Fibroblast of lung (primary cell): ENCODE data around the gene IQGAP2. TPM values are rescaled to one million over a fixed set of nuclear protein-coding genes. Genes with fewer than 3 reads are reported as not detected.

Source experiments
- DNase-seq, 2 donors: peaks; one replicate each; pipeline versions ENCODE4 v3.0.0 to v3.0.0-alpha.2; 2010; ENCODE audit warnings: low read depth in 2 of 2
- H2AFZ ChIP-seq: 2 replicates; pipeline ENCODE4 v1.5.1; 2012; ENCODE audit warnings: low read length, control low read depth, inconsistent platforms
- H3K27ac ChIP-seq: 2 replicates; pipeline ENCODE4 v1.5.1; 2011; ENCODE audit warnings: low read length, control low read depth; ENCODE audit not compliant: insufficient read depth
- H3K27me3 ChIP-seq: 2 replicates; pipeline ENCODE4 v1.5.1; 2011; ENCODE audit warnings: mild to moderate bottlenecking, low read length; ENCODE audit not compliant: control insufficient read depth, insufficient read depth
- H3K36me3 ChIP-seq: 2 replicates; pipeline ENCODE4 v1.5.1; 2011; ENCODE audit warnings: low read length; ENCODE audit not compliant: control insufficient read depth, insufficient read depth
- H3K4me1 ChIP-seq: 2 replicates; pipeline ENCODE4 v1.5.1; 2011; ENCODE audit warnings: low read length; ENCODE audit not compliant: control insufficient read depth, insufficient read depth; ENCODE audit errors: extremely low read depth
- H3K4me2 ChIP-seq: 2 replicates; pipeline ENCODE4 v1.5.1; 2011; ENCODE audit warnings: low read length, control low read depth; ENCODE audit not compliant: insufficient read depth; ENCODE audit errors: extremely low read depth
- H3K4me3 ChIP-seq, 4 experiments: fragments of 200-600 bp in 1 of 4; sonication (generic) in 1 of 4; replicated peaks in 1 of 4; 2 replicates each; pipeline ENCODE4 v1.5.1; 2011 to 2016; ENCODE audit warnings: low read length in 4 of 4, low read depth in 3 of 4, mild to moderate bottlenecking in 3 of 4, control low read depth in 2 of 4, inconsistent platforms in 1 of 4, mixed read lengths in 1 of 4; ENCODE audit not compliant: insufficient read depth in 1 of 4; ENCODE audit errors: control extremely low read depth in 1 of 4
- H3K79me2 ChIP-seq: 2 replicates; pipeline ENCODE4 v1.5.1; 2012; ENCODE audit warnings: mild to moderate bottlenecking, low read length, inconsistent platforms; ENCODE audit not compliant: control insufficient read depth, insufficient read depth
- H3K9ac ChIP-seq: 2 replicates; pipeline ENCODE4 v1.5.1; 2011; ENCODE audit warnings: mild to moderate bottlenecking, low read length, control low read depth; ENCODE audit not compliant: insufficient read depth
- H3K9me3 ChIP-seq: 2 replicates; pipeline ENCODE4 v1.5.1; 2012; ENCODE audit warnings: low read depth, low read length; ENCODE audit not compliant: control insufficient read depth, insufficient read depth
- H4K20me1 ChIP-seq: 2 replicates; pipeline ENCODE4 v1.5.1; 2011; ENCODE audit warnings: low read length; ENCODE audit not compliant: control insufficient read depth, insufficient read depth; ENCODE audit errors: extremely low read depth
- EZH2 ChIP-seq: IDR thresholded peaks from 2 replicates; pipeline ENCODE4 v1.5.1; 2012; ENCODE audit warnings: low read length, control low read depth, mild to moderate bottlenecking; ENCODE audit errors: missing control alignments
- polyA plus RNA-seq, 2 donors: library from polyadenylated mRNA; depleted of rRNA in 1 of 2; stranded (reverse) in 1 of 2; unstranded in 1 of 2; fragments of >200 nt; gene quantifications; 2 replicates each; pipeline ENCODE4 v1.2.1, GENCODE V29; 2011 to 2012; ENCODE audit warnings: missing spikeins in 1 of 2
- total RNA-seq: library from RNA; depleted of rRNA; stranded (reverse); fragments of >200 nt; gene quantifications from 2 replicates; pipeline ENCODE4 v1.2.1, GENCODE V29; 2014
- TF ChIP-seq, protein P1 (sequence below), 2 donors: IDR thresholded peaks in 1 of 2; conservative IDR thresholded peaks in 1 of 2; 1 replicate in 1 of 2; 2 replicates in 1 of 2; pipeline ENCODE4 v1.5.1; 2011 to 2012; ENCODE audit warnings: low read length in 2 of 2, control low read depth in 1 of 2, inconsistent platforms in 1 of 2, low read depth in 1 of 2, mild to moderate bottlenecking in 1 of 2

The IQGAP2 gene
- total and polyA plus RNA-seq, 2 donors (not counting 1 experiment from before 2014, with no cell fraction given) = 5.1 to 7.9 TPM

GRCh38 chr5:76472335-76473008, 69.4 kb downstream of the IQGAP2 start:
- no peak overlapping the region for H3K4me3 ChIP-seq
- no peaks in the 10 kb centered on the region for H3K27me3 ChIP-seq
- H3K4me1 ChIP-seq = no peaks in the 10 kb centered on the region
- H3K79me2 ChIP-seq = no peaks in the 10 kb centered on the region
- no peaks in the 10 kb centered on the region for H3K9me3 ChIP-seq
- no peak overlapping the region for H3K9ac ChIP-seq
- no peak overlapping the region for H3K27ac ChIP-seq
- H3K4me2 ChIP-seq = no peak overlapping the region
- no peaks in the 10 kb centered on the region for H4K20me1 ChIP-seq
- H3K36me3 ChIP-seq = no peaks in the 10 kb centered on the region
- no peak for TF ChIP-seq EZH2
- TF ChIP-seq, protein P1, sequence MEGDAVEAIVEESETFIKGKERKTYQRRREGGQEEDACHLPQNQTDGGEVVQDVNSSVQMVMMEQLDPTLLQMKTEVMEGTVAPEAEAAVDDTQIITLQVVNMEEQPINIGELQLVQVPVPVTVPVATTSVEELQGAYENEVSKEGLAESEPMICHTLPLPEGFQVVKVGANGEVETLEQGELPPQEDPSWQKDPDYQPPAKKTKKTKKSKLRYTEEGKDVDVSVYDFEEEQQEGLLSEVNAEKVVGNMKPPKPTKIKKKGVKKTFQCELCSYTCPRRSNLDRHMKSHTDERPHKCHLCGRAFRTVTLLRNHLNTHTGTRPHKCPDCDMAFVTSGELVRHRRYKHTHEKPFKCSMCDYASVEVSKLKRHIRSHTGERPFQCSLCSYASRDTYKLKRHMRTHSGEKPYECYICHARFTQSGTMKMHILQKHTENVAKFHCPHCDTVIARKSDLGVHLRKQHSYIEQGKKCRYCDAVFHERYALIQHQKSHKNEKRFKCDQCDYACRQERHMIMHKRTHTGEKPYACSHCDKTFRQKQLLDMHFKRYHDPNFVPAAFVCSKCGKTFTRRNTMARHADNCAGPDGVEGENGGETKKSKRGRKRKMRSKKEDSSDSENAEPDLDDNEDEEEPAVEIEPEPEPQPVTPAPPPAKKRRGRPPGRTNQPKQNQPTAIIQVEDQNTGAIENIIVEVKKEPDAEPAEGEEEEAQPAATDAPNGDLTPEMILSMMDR (conservative IDR thresholded peaks at IDR 0.05 in 1 of 2, IDR thresholded peaks at IDR 0.05 in 1 of 2; ENCODE audit: low read depth in 1 of 2, low read length in 2 of 2) = no peak
- DNase-seq = peak in 1 of 2 donors; percentile 1
- no peak overlapping the region for H2AFZ ChIP-seq

DNA sequence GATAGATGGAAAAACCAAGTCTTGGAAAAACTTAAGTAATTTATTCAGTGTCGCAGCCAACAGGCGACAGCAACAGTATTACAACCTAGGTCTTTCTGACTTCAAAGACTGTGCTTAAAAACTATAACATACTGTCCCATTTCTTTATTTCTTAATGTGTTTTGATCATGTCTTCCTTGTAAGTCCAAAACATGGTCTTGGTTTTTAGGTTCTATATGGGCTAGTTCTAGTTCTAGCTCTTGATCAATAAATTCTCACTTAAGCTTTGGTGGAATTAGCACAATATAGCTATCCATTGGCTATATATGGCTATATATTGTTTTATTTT, 69.9 kb downstream of the IQGAP2 start:
- Histone ChIP-seq H3K9me3 (no peaks in the 10 kb centered on the region), H3K27ac (no peak overlapping the region), H3K4me3 (no peak overlapping the region), H2AFZ (no peak overlapping the region), H3K79me2 (no peaks in the 10 kb centered on the region), H3K27me3 (no peaks in the 10 kb centered on the region), H3K36me3 (no peaks in the 10 kb centered on the region), H3K4me2 (no peak overlapping the region), H3K9ac (no peak overlapping the region), H3K4me1 (no peaks in the 10 kb centered on the region), H4K20me1 (no peaks in the 10 kb centered on the region)
- no peak for TF ChIP-seq EZH2
- TF ChIP-seq, protein P1 (conservative IDR thresholded peaks at IDR 0.05 in 1 of 2, IDR thresholded peaks at IDR 0.05 in 1 of 2; ENCODE audit: low read depth in 1 of 2, low read length in 2 of 2) = no peak
- DNase-seq = no peak

DNA sequence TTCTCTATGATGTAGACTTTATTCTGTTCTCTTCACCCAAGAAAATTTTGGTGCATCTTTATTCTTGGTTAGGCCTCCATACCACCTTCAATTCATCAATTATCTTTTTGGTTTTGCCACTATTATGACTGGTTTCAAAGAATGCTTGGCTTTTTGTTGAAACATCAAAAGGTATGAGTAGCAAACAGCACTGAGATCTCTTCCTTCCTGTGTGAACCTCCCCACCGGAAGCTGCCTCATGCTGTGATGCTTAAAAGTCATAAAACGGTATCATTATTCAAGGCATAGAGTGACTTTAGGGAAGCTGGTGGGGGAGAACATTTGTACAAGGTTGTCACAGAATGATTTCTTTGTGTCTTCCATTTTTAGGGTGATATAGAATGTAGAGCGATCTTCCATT, 70.6 kb downstream of the IQGAP2 start:
- TF ChIP-seq, protein P1 (conservative IDR thresholded peaks at IDR 0.05 in 1 of 2, IDR thresholded peaks at IDR 0.05 in 1 of 2; ENCODE audit: low read depth in 1 of 2, low read length in 2 of 2) = no peak
- no peak for TF ChIP-seq EZH2
- no peaks in the 10 kb centered on the region for H3K79me2 ChIP-seq
- no peaks in the 10 kb centered on the region for H3K36me3 ChIP-seq

More for the DNA sequence above, 70.6 kb downstream of the IQGAP2 start:
- Histone ChIP-seq H4K20me1 (no peaks in the 10 kb centered on the region), H3K27me3 (no peaks in the 10 kb centered on the region), H3K4me3 (no peak overlapping the region), H3K9ac (no peak overlapping the region), H3K4me1 (no peaks in the 10 kb centered on the region), H2AFZ (no peak overlapping the region), H3K4me2 (no peak overlapping the region), H3K27ac (no peak overlapping the region), H3K9me3 (no peaks in the 10 kb centered on the region)
- DNase-seq = no peak
